Left colon (tissue), 2 donors: ENCODE measurements around the gene ZC3H12D. TPM values are rescaled to one million over a fixed set of nuclear protein-coding genes. Genes with fewer than 3 reads are reported as not detected.

ENCODE experiments used
- ATAC-seq: fragments of 200-7000 bp; cut with Tn5 transposase; one replicate; pipeline ENCODE4 v1.9.1; 2020; ENCODE audit warnings: mild to moderate bottlenecking, moderate library complexity
- DNase-seq, 2 donors: peaks; one replicate each; pipeline ENCODE4 v3.0.0-alpha.2; 2020
- intact Hi-C, 2 donors: fragments of 100-400 bp; cut with DNase I in 1 of 2; cut with micrococcal nuclease in 1 of 2; formaldehyde crosslinking; loops; one replicate each; pipeline versions ENCODE4 v1.11.2 to v1.14.0; 2022; cut with DNase I, micrococcal nuclease
- total RNA-seq, 2 donors: library from RNA; stranded (reverse); fragmentation: NEBNext Ultra II Directional; extraction: Animal tissue kit (Norgen Biotek cat#: 25700); gene quantifications; one replicate each; pipeline ENCODE4 v1.2.1, GENCODE V29; 2021
- donor health status: DM: no; HTN: no; CAD: no.
- donor health status: DM: yes; HTN: yes; CAD: no.

ZC3H12D gene
- total RNA-seq, 2 donors from 2014 or later = 4.3 to 8.7 TPM

- intact Hi-C loops = no loop called here
- ATAC-seq = no peak
- DNase-seq = no peak
Measured at GRCh38 chr6:149489967-149490366, 5.2 kb upstream of the ZC3H12D start.

GRCh38 chr6:149488815-149489214, 4.0 kb upstream of the ZC3H12D start:
- intact Hi-C loops = no loop called here

GRCh38 chr6:149487316-149487715, 2.5 kb upstream of the ZC3H12D start:
- DNase-seq (no peak), ATAC-seq (no peak)
- intact Hi-C loops = no loop called here

More at GRCh38 chr6:149488815-149489214, 4.0 kb upstream of the ZC3H12D start:
- DNase-seq = no peak
- no peak for ATAC-seq

- ATAC-seq (no peak), DNase-seq (no peak)
- intact Hi-C loops = no loop called here
Measured at GRCh38 chr6:149483849-149484655, 762 bp downstream of the ZC3H12D start.

GRCh38 chr6:149483334-149483725, 1.5 kb downstream of the ZC3H12D start:
- no peak for DNase-seq
- no peak for ATAC-seq
- intact Hi-C loops = no loop called here

- DNase-seq = peak in 1 of 2 donors; percentile 34
- intact Hi-C loops = no loop called here
- no peak for ATAC-seq
Measured at GRCh38 chr6:149482545-149483333, 2.1 kb downstream of the ZC3H12D start.

GRCh38 chr6:149480502-149481280, 4.1 kb downstream of the ZC3H12D start:
- ATAC-seq = no peak
- intact Hi-C loops = no loop called here
- DNase-seq = no peak

GRCh38 chr6:149478631-149479314, 6.0 kb downstream of the ZC3H12D start:
- no peak for ATAC-seq
- DNase-seq = no peak

GRCh38 chr6:149477544-149477943, 7.3 kb downstream of the ZC3H12D start:
- intact Hi-C loops = no loop called here
- ATAC-seq = no peak
- no peak for DNase-seq

More at GRCh38 chr6:149478631-149479314, 6.0 kb downstream of the ZC3H12D start:
- intact Hi-C loops = no loop called here

GRCh38 chr6:149476789-149477455, 7.9 kb downstream of the ZC3H12D start:
- intact Hi-C loops = no loop called here
- DNase-seq (no peak), ATAC-seq (no peak)

- DNase-seq (peak in 1 of 2 donors; percentile 47), ATAC-seq (peak; percentile 65)
- intact Hi-C loops = no loop called here
Measured at GRCh38 chr6:149474108-149474935, 10.5 kb downstream of the ZC3H12D start.

- DNase-seq = peak; percentile 85 to 86
- intact Hi-C loops = no loop called here
- ATAC-seq = peak; percentile 92
Measured at GRCh38 chr6:149473080-149474052, 11.4 kb downstream of the ZC3H12D start.

- DNase-seq (no peak), ATAC-seq (no peak)
- intact Hi-C loops = no loop called here
Measured at GRCh38 chr6:149472241-149472640, 12.6 kb downstream of the ZC3H12D start.

GRCh38 chr6:149471801-149472200, 13.0 kb downstream of the ZC3H12D start:
- intact Hi-C loops = no loop called here
- ATAC-seq (no peak), DNase-seq (no peak)

- intact Hi-C loops = no loop called here
- ATAC-seq (no peak), DNase-seq (no peak)
Measured at GRCh38 chr6:149470948-149471347, 13.9 kb downstream of the ZC3H12D start.

- DNase-seq = no peak
- intact Hi-C loops = no loop called here
- no peak for ATAC-seq
Measured at GRCh38 chr6:149468179-149468578, 16.6 kb downstream of the ZC3H12D start.
